Motor neuron (in vitro differentiated cells): Measurements from ENCODE around the gene HES7. TPM values are rescaled to one million over a fixed set of nuclear protein-coding genes. Genes with fewer than 3 reads are reported as not detected.

Experiments
- ATAC-seq, 8 experiments: fragments of 200-7000 bp; cut with Tn5 transposase; replicated peaks in 6 of 8; 2 replicates each; pipeline ENCODE4 v1.8.0; 2021; ENCODE audit warnings: mild to moderate bottlenecking in 8 of 8, moderate library complexity in 8 of 8
- H3K27ac ChIP-seq, 2 donors: fragments of 250-450 bp; sonication (Bioruptor Pico); 2 replicates each; pipeline ENCODE4 v1.9.0; 2021; ENCODE audit warnings: antibody characterized with exemption in 2 of 2, mild to moderate bottlenecking in 2 of 2, moderate library complexity in 1 of 2
- H3K4me1 ChIP-seq, 2 donors: fragments of 250-450 bp; sonication (Bioruptor Pico); replicated peaks in 1 of 2; 2 replicates each; pipeline ENCODE4 v1.6.1; 2021; ENCODE audit warnings: antibody characterized with exemption in 2 of 2, mild to moderate bottlenecking in 2 of 2, moderate library complexity in 1 of 2
- H3K4me3 ChIP-seq, 5 donors: fragments of 250-450 bp; sonication (Bioruptor Pico); 2 replicates each; pipeline ENCODE4 v1.9.0; 2021; ENCODE audit warnings: antibody characterized with exemption in 5 of 5, mild to moderate bottlenecking in 5 of 5, moderate library complexity in 4 of 5
- WGBS, 10 experiments: fragments of 450-650 bp; shearing (Covaris generic); methylation state at CpG; one replicate each; pipeline ENCODE4 v1.0.0; 2022; 5-methylcytosine and 5-hydroxymethylcytosine counted together
- in situ Hi-C, 9 experiments: fragments of 400-800 bp; cut with MboI; loops; one replicate each; pipeline ENCODE4 v1.15.0; 2021; ENCODE audit warnings: low sequenced_read_pairs in 9 of 9, low pct_unique_long_range_greater_than_20kb in 2 of 9; ENCODE audit not compliant: unreplicated experiment in 9 of 9
- total RNA-seq, 8 experiments: library from RNA; unstranded; fragments of 300-600 nt; gene quantifications; 2 replicates each; pipeline versions ENCODE4 v1.2.3 to v1.2.4, GENCODE V29; 2022

The HES7 gene
- total RNA-seq, 8 experiments from 2014 or later: 0.31 to 4.0 (median 1.4) TPM; not detected in 1

GRCh38 chr17:8121681-8122421, 2.1 kb downstream of the HES7 start:
- in situ Hi-C loops: no loop called here
- no CpG with 5 or more reads among the region's 76 CpGs for WGBS, 10 experiments
- Histone ChIP-seq H3K4me3 (peak overlapping the region; percentile 49 to 74 (median 56)), H3K4me1 (peaks cover 6 to 18% of the 10 kb centered on the region in 2 donors), H3K27ac (peak overlapping the region in 1 of 2 donors; percentile 36)
- peak; percentile 0 to 71 (median 60) for ATAC-seq

GRCh38 chr17:8121407-8121680, 2.6 kb downstream of the HES7 start:
- in situ Hi-C loops: no loop called here
- WGBS, 10 experiments: 0% methylated on average over 2 of the region's 25 CpGs; no CpG with 5 or more reads in 9 of the 10 experiments
- Histone ChIP-seq H3K4me1 (peaks cover 6 to 18% of the 10 kb centered on the region in 2 donors), H3K27ac (no peak overlapping the region), H3K4me3 (peak overlapping the region; percentile 49 to 74 (median 56))
- no peak for ATAC-seq

DNA sequence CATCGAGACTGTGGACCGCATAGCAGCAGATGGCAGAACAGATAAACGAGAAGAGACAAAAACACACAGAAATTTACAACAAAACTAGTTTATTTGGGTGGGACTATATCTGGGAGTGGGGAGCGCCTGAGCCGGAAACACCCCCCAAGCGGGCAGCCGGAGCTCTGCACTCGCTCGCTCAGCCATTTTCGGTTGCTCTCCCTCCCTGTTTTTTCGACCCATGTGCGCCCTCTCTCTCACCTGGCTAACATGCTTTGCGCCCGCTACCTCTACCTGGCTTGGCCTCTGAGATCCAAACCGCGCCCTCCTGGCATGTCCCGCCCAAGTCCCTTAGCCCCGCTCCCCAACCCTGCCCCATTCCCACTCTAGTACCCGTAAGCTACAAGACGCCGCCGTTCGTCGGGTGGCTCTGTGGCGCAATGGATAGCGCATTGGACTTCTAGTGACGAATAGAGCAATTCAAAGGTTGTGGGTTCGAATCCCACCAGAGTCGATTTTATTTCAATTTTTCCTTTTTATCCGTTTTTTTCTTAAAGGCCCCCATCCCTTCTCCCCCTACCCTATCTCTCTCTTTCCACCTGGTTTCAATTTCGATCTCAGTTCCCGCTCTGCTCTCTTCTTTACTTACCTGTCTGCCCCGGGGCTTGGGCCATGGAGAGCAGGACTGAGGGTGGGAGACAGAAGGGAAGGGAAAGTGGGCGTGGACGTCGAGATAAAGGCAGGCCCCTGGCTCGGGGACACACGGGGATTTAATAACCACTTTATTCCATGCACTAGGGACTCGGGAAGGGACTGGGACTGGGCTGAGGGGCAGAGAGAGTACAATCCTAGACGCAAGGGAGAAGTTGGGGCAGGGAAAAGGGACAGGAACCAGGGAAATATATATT, 3.1 kb downstream of the HES7 start:
- H3K27ac ChIP-seq: peak overlapping the region in 1 of 2 donors; percentile 24
- H3K4me3 ChIP-seq: peak overlapping the region; percentile 49 to 74 (median 56)
- 0 to 3% (median 1%) methylated on average over 6 to 28 of the region's 40 CpGs; no CpG with 5 or more reads in 3 of the 10 experiments for WGBS, 10 experiments
- ATAC-seq: peak in 4 of 8 experiments; percentile 0 to 6 (median 1)
- H3K4me1 ChIP-seq: peaks cover 6 to 18% of the 10 kb centered on the region in 2 donors
- in situ Hi-C loops: no loop called here

GRCh38 chr17:8119581-8120519, 4.1 kb downstream of the HES7 start:
- peaks cover 5 to 13% of the 10 kb centered on the region in 2 donors for H3K4me1 ChIP-seq
- peak overlapping the region; percentile 49 to 74 (median 56) for H3K4me3 ChIP-seq
- H3K27ac ChIP-seq: peak overlapping the region in 1 of 2 donors; percentile 24
- 0 to 2% (median 0%) methylated on average over 8 to 28 of the region's 28 CpGs for WGBS, 10 experiments
- in situ Hi-C loops: no loop called here
- peak; percentile 4 to 45 (median 23) for ATAC-seq

- 0 to 9% (median 0%) methylated on average over 1 to 25 of the region's 38 CpGs for WGBS, 10 experiments
- H3K27ac ChIP-seq: peak overlapping the region; percentile 64 to 85
Measured at GRCh38 chr17:8118769-8119580, 4.9 kb downstream of the HES7 start.

GRCh38 chr17:8117980-8118768, 5.7 kb downstream of the HES7 start, which contains the start of gene ALOXE3:
Gene ALOXE3, minus strand, starts transcription at chr17:8118514. Its CDS starts 524 bp downstream, at chr17:8117990.
- in situ Hi-C loops: no loop called here
- ATAC-seq: peak in 5 of 8 experiments; percentile 0 to 7 (median 1)

More at GRCh38 chr17:8118769-8119580, 4.9 kb downstream of the HES7 start:
- in situ Hi-C loops: no loop called here
- ATAC-seq: peak; percentile 54 to 68 (median 63)
- peak overlapping the region; percentile 49 to 74 (median 56) for H3K4me3 ChIP-seq
- H3K4me1 ChIP-seq: peaks cover 0 to 6% of the 10 kb centered on the region in 2 donors

GRCh38 chr17:8117367-8117979, 6.4 kb downstream of the HES7 start:
- WGBS, 10 experiments: 0 to 41% (median 4%) methylated on average over 1 to 10 of the region's 18 CpGs; no CpG with 5 or more reads in 1 of the 10 experiments

More at GRCh38 chr17:8117980-8118768, 5.7 kb downstream of the HES7 start, which contains the start of gene ALOXE3:
- peak within 1 kb of the TSS; percentile 49 to 74 (median 56) for H3K4me3 ChIP-seq
- H3K27ac ChIP-seq: peak within 1 kb of the TSS; percentile 64 to 85
- H3K4me1 ChIP-seq: no peaks in the 10 kb centered on the region
- 0 to 15% (median 5%) methylated on average over 1 to 9 of the region's 33 CpGs; no CpG with 5 or more reads in 4 of the 10 experiments for WGBS, 10 experiments

GRCh38 chr17:8116776-8117175, 7.1 kb downstream of the HES7 start:
- no peak overlapping the region for H3K27ac ChIP-seq
- no peak for ATAC-seq
- in situ Hi-C loops: no loop called here
- 50 to 100% (median 68%) methylated on average over 1 to 5 of the region's 18 CpGs; no CpG with 5 or more reads in 4 of the 10 experiments for WGBS, 10 experiments
- H3K4me3 ChIP-seq: no peak overlapping the region
- H3K4me1 ChIP-seq: no peaks in the 10 kb centered on the region

More at GRCh38 chr17:8117367-8117979, 6.4 kb downstream of the HES7 start:
- in situ Hi-C loops: no loop called here
- ATAC-seq: no peak
- Histone ChIP-seq H3K4me3 (peak overlapping the region; percentile 49 to 74 (median 56)), H3K4me1 (no peaks in the 10 kb centered on the region), H3K27ac (no peak overlapping the region)

- in situ Hi-C loops: no loop called here
- no peak for ATAC-seq
- WGBS, 10 experiments: 55 to 100% (median 83%) methylated on average over 1 to 2 of the region's 6 CpGs; no CpG with 5 or more reads in 5 of the 10 experiments
- Histone ChIP-seq H3K4me1 (peaks cover 0 to 3% of the 10 kb centered on the region in 2 donors), H3K4me3 (no peak overlapping the region), H3K27ac (no peak overlapping the region)
Measured at GRCh38 chr17:8110907-8111306, 13.0 kb downstream of the HES7 start.

DNA sequence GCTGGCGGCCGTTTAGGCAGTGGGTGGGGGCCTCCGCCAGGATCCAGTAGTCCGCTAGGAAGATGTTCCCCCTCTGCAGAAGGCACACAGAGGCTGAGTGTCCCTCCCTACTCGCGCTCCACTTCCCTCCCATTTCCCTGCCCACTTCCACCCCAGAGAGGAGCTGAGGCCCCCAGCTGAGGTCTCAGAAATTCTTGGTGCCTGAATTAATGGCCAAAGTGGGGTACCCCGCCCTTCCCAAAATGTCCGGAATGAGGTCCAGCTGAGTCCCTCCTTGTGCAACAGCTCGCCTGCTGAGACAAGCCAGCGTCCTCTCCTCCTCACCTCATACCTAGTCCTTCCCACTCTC, 13.5 kb downstream of the HES7 start:
- 0 to 70% (median 44%) methylated on average over 1 to 4 of the region's 10 CpGs; no CpG with 5 or more reads in 5 of the 10 experiments for WGBS, 10 experiments
- H3K27ac ChIP-seq: no peak overlapping the region
- in situ Hi-C loops: no loop called here
- ATAC-seq: no peak
- H3K4me1 ChIP-seq: peaks cover 0 to 3% of the 10 kb centered on the region in 2 donors
- no peak overlapping the region for H3K4me3 ChIP-seq
